Type B pancreatic cell (in vitro differentiated cells): ENCODE data around the gene DNM2. TPM values are rescaled to one million over a fixed set of nuclear protein-coding genes. Genes with fewer than 3 reads are reported as not detected.

Experiments used
- DNase-seq: peaks from one replicate; pipeline ENCODE4 v3.0.0; 2021; ENCODE audit warnings: mixed read lengths; ENCODE audit not compliant: unreplicated experiment; ENCODE audit errors: extremely low spot score
- H3K27ac Mint-ChIP-seq: 2 replicates; pipeline ENCODE4 v1.8.0; 2021; ENCODE audit warnings: mild to moderate bottlenecking, mixed read lengths
- H3K27me3 Mint-ChIP-seq: 2 replicates; pipeline ENCODE4 v1.8.0; 2021; ENCODE audit warnings: mixed read lengths
- H3K36me3 Mint-ChIP-seq: 2 replicates; pipeline ENCODE4 v1.8.0; 2021; ENCODE audit warnings: mixed read lengths
- H3K4me1 Mint-ChIP-seq: one replicate; pipeline ENCODE4 v1.8.0; 2021; ENCODE audit warnings: mixed read lengths; ENCODE audit not compliant: unreplicated experiment
- H3K4me3 Mint-ChIP-seq: 2 replicates; pipeline ENCODE4 v1.8.0; 2021; ENCODE audit warnings: mild to moderate bottlenecking, mixed read lengths
- H3K9me3 Mint-ChIP-seq: 2 replicates; pipeline ENCODE4 v1.8.0; 2021; ENCODE audit warnings: mixed read lengths
- CTCF ChIP-seq: fragments of 200-600 bp; sonication (generic); conservative IDR thresholded peaks from 2 replicates; pipeline ENCODE4 v1.5.0; 2021; ENCODE audit warnings: antibody characterized with exemption, mild to moderate bottlenecking
- total RNA-seq: library from RNA; stranded (reverse); gene quantifications from 2 replicates; pipeline ENCODE4 v1.2.1, GENCODE V29; 2021; ENCODE audit warnings: low replicate concordance

The DNM2 gene
- total RNA-seq, 1 donor from 2014 or later: 119 TPM

- Mint-ChIP-seq H3K36me3 (peaks cover 29% of the 10 kb centered on the region), H3K4me1 (peaks cover 7% of the 10 kb centered on the region), H3K27ac (no peak overlapping the region), H3K4me3 (no peak overlapping the region), H3K27me3 (no peaks in the 10 kb centered on the region), H3K9me3 (peaks cover 4% of the 10 kb centered on the region)
- no peak for DNase-seq
- no peak for TF ChIP-seq CTCF
Measured at GRCh38 chr19:10805065-10805757, 87.3 kb downstream of the DNM2 start.

- DNase-seq: no peak
- Mint-ChIP-seq H3K4me3 (no peak overlapping the region), H3K27ac (no peak overlapping the region), H3K36me3 (peaks cover 29% of the 10 kb centered on the region), H3K9me3 (peaks cover 4% of the 10 kb centered on the region), H3K27me3 (no peaks in the 10 kb centered on the region), H3K4me1 (peaks cover 7% of the 10 kb centered on the region)
- TF ChIP-seq CTCF: no peak
Measured at GRCh38 chr19:10805758-10806247, 87.9 kb downstream of the DNM2 start.

- Mint-ChIP-seq H3K4me3 (peak overlapping the region; percentile 8), H3K27me3 (no peaks in the 10 kb centered on the region)
- no peak for TF ChIP-seq CTCF
Measured at GRCh38 chr19:10808937-10809649, 91.2 kb downstream of the DNM2 start.

GRCh38 chr19:10809651-10810285 lies 91.9 kb downstream of the DNM2 start:
- Mint-ChIP-seq H3K4me3 (no peak overlapping the region), H3K27ac (no peak overlapping the region), H3K36me3 (peaks cover 31% of the 10 kb centered on the region), H3K9me3 (peaks cover 4% of the 10 kb centered on the region), H3K4me1 (peaks cover 12% of the 10 kb centered on the region), H3K27me3 (no peaks in the 10 kb centered on the region)
- TF ChIP-seq CTCF: no peak
- DNase-seq: no peak

More at GRCh38 chr19:10808937-10809649, 91.2 kb downstream of the DNM2 start:
- Mint-ChIP-seq H3K4me1 (peaks cover 7% of the 10 kb centered on the region), H3K9me3 (peaks cover 4% of the 10 kb centered on the region), H3K27ac (peak overlapping the region; percentile 81), H3K36me3 (peaks cover 29% of the 10 kb centered on the region)
- DNase-seq: no peak

DNA sequence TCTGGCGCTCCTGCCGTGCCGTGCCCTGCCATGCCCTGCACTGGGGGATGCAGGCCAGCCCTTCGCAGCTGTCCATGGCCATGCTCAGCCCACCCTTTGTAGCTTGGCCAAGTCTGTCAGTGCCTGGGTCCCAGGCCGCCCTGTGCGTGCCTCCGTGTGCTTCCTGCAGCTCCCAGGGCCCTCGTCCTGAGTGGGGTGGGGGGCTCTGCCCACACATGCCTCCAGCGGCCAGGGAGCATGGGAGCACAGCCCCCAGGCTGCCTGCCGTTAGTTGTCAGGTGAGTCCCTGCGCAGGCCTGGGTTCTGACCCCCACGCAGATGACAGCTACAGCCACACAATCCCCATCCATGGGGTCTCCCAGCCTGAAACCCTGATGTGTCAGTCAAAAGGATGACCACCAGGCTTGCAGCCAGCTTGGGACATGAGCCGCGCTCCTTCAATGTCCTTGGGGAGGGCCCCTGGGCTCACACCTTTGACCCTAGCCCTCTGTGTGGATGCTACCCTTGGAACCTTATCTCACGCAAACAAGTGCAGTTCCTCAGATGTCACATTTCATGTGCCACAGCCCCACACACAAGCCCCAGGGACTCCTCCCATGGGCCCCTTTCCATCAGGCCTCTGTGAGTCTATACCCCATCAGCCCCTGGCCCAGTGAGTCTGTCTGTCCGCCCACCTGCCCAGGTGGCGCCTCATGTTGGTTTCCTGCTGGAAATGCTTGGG lies 93.7 kb downstream of the DNM2 start:
- no peak for TF ChIP-seq CTCF
- Mint-ChIP-seq H3K36me3 (peaks cover 29% of the 10 kb centered on the region), H3K4me1 (peaks cover 13% of the 10 kb centered on the region), H3K27ac (no peak overlapping the region), H3K9me3 (peaks cover 4% of the 10 kb centered on the region), H3K27me3 (no peaks in the 10 kb centered on the region), H3K4me3 (no peak overlapping the region)
- DNase-seq: no peak
